ENCODE measurements around the gene GLB1L2. TPM values are rescaled to one million over a fixed set of nuclear protein-coding genes. Genes with fewer than 3 reads are reported as not detected.

Gene GLB1L2
- total and polyA plus RNA-seq, 2 of the 4 experiments (the other 2 are of a cell fraction), result under 0.01 to 0.26 TPM

DNA sequence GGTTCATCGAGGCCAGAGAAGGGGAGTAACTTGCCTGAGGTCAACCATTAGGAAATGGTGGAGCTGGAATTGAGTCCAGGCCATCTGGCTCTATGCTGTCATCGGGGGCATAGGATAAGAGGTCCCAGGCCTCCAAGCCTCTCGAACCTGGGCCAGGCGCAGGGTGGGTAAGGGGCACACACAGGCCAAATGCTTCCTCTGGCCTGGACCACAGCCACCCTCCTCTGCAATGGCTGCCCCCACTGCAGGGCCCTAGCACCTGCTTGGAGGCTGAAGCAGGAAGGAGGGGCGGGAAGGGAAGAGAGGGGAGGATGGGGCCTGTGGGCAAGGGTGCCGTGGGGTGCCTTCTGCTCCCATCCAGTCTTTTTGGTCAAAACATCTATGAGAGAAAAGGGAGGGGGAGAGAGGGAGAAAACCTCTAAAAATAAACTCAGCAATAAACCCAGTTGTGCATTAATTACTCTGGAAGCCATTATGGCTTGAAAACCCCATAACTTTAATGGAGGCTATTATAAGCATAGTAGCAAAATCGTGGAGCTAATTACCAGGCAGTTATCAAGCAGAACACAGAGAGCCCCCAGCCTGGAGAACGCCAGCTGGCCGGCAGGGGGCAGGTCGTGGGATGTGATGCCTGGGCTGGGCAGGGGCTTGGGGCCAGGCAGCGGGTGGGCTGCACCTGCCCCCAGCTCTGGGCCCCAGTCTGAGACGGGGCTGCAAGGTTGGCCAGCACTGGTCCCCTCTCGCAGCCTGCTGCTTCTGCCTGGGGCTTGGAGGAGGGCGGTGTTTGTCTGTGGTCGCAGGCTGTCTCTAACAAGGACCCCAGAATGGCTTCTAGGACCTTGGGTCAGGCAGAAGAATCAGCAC, 59.1 kb downstream of the GLB1L2 start:
- DNase-seq (no peak), ATAC-seq (ENCODE audit: low read depth) (no peak)
- Histone ChIP-seq H2BK5ac (ENCODE audit: low read depth, low read length, poor library complexity, severe bottlenecking) (no peak overlapping the region), H3K14ac (replicated peaks; ENCODE audit: low read depth, low read length) (no peak overlapping the region), H2AFZ (replicated peaks; ENCODE audit: low read length, poor library complexity) (no peak overlapping the region), H2BK120ac (ENCODE audit: low read depth, low read length) (no peak overlapping the region), H2BK20ac (ENCODE audit: low read depth, low read length) (no peak overlapping the region), H3K4me3 (ENCODE audit: insufficient read depth, low read depth, low read length) (no peak overlapping the region), H3K9ac (ENCODE audit: low read depth, low read length) (no peak overlapping the region), H4K91ac (ENCODE audit: insufficient read depth, low read depth, low read length) (no peak overlapping the region), H3K4me1 (ENCODE audit: control insufficient read depth, insufficient read depth, low read length) (no peaks in the 10 kb centered on the region), H3K27ac (ENCODE audit: insufficient read depth, low read length) (no peak overlapping the region), H3K36me3 (ENCODE audit: control insufficient read depth, insufficient read depth, low read length) (no peaks in the 10 kb centered on the region), H3K4me2 (ENCODE audit: low read depth, low read length) (no peak overlapping the region), H2AK9ac (replicated peaks; ENCODE audit: low read depth, low read length, poor library complexity) (no peak overlapping the region), H3K18ac (ENCODE audit: low read depth, low read length) (no peak overlapping the region), H2BK15ac (ENCODE audit: low read depth, low read length) (no peak overlapping the region), H3K4ac (ENCODE audit: low read depth, low read length) (no peak overlapping the region), H3K9me3 (ENCODE audit: control insufficient read depth, insufficient read depth, low read length) (peaks cover 42% of the 10 kb centered on the region), H4K8ac (ENCODE audit: low read depth in 2 of 2, low read length in 2 of 2) (no peak overlapping the region), H4K20me1 (ENCODE audit: insufficient read depth, low read length) (no peaks in the 10 kb centered on the region), H3K9me1 (ENCODE audit: insufficient read depth, low read length) (no peaks in the 10 kb centered on the region), H3K27me3 (ENCODE audit: control insufficient read depth, insufficient read depth, low read length) (no peaks in the 10 kb centered on the region), H4K5ac (ENCODE audit: low read depth, low read length) (no peak overlapping the region), H3K56ac (ENCODE audit: extremely low read depth, insufficient read depth, low read length) (no peak overlapping the region), H2AK5ac (ENCODE audit: low read depth, low read length) (no peak overlapping the region), H3K23ac (ENCODE audit: low read depth, low read length) (no peak overlapping the region), H3K79me1 (ENCODE audit: low read depth in 1 of 2, low read length in 2 of 2) (no peaks in the 10 kb centered on the region)
- intact Hi-C loops (cut with micrococcal nuclease) (no loop called here), dilution Hi-C loops (cut with HindIII; ENCODE audit: low sequenced_read_pairs, unreplicated experiment) (no loop called here), in situ Hi-C loops (cut with MboI; ENCODE audit: low sequenced_read_pairs) (no loop called here)
- WGBS, 2 experiments (ENCODE audit: extremely low coverage in 2 of 2, insufficient read length in 1 of 2), result 51% methylated on average over 5 of the region's 15 CpGs; no CpG with 5 or more reads in 1 of the 2 experiments
- CTCF ChIA-PET, result no interaction called here
- BruUV-seq (replicated peaks), result no TSS peak
- POLR2A ChIA-PET (ENCODE audit: unreplicated experiment), result no interaction called here
- no peak for TF ChIP-seq RFX5 (IDR thresholded peaks at IDR 0.05; ENCODE audit: low read depth, low read length)
- no peak for TF ChIP-seq MXI1 (IDR thresholded peaks at IDR 0.05; ENCODE audit: borderline replicate concordance, low read depth, low read length)
- no peak for TF ChIP-seq CHD1 (IDR thresholded peaks at IDR 0.05; ENCODE audit: low read depth, low read length)
- TF ChIP-seq MAFK (IDR thresholded peaks at IDR 0.05; ENCODE audit: low read depth, low read length), result no peak
- TF ChIP-seq RAD21 (IDR thresholded peaks at IDR 0.05; ENCODE audit: low read length), result no peak
- TF ChIP-seq, protein P1, sequence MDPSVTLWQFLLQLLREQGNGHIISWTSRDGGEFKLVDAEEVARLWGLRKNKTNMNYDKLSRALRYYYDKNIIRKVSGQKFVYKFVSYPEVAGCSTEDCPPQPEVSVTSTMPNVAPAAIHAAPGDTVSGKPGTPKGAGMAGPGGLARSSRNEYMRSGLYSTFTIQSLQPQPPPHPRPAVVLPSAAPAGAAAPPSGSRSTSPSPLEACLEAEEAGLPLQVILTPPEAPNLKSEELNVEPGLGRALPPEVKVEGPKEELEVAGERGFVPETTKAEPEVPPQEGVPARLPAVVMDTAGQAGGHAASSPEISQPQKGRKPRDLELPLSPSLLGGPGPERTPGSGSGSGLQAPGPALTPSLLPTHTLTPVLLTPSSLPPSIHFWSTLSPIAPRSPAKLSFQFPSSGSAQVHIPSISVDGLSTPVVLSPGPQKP (IDR thresholded peaks at IDR 0.05; ENCODE audit: borderline replicate concordance, low read depth, low read length), result no peak
- no peak for TF ChIP-seq BHLHE40 (IDR thresholded peaks at IDR 0.05; ENCODE audit: low read depth, low read length)
- TF ChIP-seq NFE2L2 (IDR thresholded peaks at IDR 0.05; ENCODE audit: low read depth, low read length), result no peak
- TF ChIP-seq RCOR1 (IDR thresholded peaks at IDR 0.05; ENCODE audit: insufficient replicate concordance, low read length), result no peak
- no peak for TF ChIP-seq POLR2A (IDR thresholded peaks at IDR 0.05; ENCODE audit: low read depth, low read length)
- TF ChIP-seq CEBPB (IDR thresholded peaks at IDR 0.05; ENCODE audit: low read depth, low read length), result no peak
- TF ChIP-seq SMC3 (IDR thresholded peaks at IDR 0.05; ENCODE audit: low read depth, low read length), result no peak
- TF ChIP-seq MAZ (IDR thresholded peaks at IDR 0.05; ENCODE audit: borderline replicate concordance, low read depth, low read length), result no peak
- no peak for TF ChIP-seq FOS (IDR thresholded peaks at IDR 0.05; ENCODE audit: low read depth, low read length)
- TF ChIP-seq, protein P2, sequence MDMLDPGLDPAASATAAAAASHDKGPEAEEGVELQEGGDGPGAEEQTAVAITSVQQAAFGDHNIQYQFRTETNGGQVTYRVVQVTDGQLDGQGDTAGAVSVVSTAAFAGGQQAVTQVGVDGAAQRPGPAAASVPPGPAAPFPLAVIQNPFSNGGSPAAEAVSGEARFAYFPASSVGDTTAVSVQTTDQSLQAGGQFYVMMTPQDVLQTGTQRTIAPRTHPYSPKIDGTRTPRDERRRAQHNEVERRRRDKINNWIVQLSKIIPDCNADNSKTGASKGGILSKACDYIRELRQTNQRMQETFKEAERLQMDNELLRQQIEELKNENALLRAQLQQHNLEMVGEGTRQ (IDR thresholded peaks at IDR 0.05; ENCODE audit: low read depth, low read length), result no peak
